ENCODE measurements around the gene NLGN2. TPM values are rescaled to one million over a fixed set of nuclear protein-coding genes. Genes with fewer than 3 reads are reported as not detected.

Gene NLGN2
- total RNA-seq, 4 donors from 2014 or later, result 6.1 to 8.8 (median 8.1) TPM

- TF ChIP-seq CTCF (IDR thresholded peaks at IDR 0.05), result no peak
- no peak for ATAC-seq (ENCODE audit: low FRiP score)
- DNase-seq (ENCODE audit: low spot score), result no peak
Observed at GRCh38 chr17:7467498-7467897, 59.9 kb downstream of the NLGN2 start.

GRCh38 chr17:7468290-7468689, 60.6 kb downstream of the NLGN2 start:
- DNase-seq (ENCODE audit: low spot score) (no peak), ATAC-seq (ENCODE audit: low FRiP score) (no peak)
- no peak for TF ChIP-seq CTCF (IDR thresholded peaks at IDR 0.05)

- no peak for TF ChIP-seq CTCF (IDR thresholded peaks at IDR 0.05)
- DNase-seq (ENCODE audit: low spot score), result no peak
- ATAC-seq (ENCODE audit: low FRiP score), result no peak
Observed at GRCh38 chr17:7468804-7469389, 61.3 kb downstream of the NLGN2 start.

Other genes with a start within 250 kb of the NLGN2 start
- gene ASGR1, start 228.5 kb upstream of the NLGN2 start, total RNA-seq, result 1 to 10 TPM in 3 of 4 donors, under 1 TPM in 1; 0.56 to 2.5 (median 1.4) TPM
- gene DLG4, start 188.0 kb upstream of the NLGN2 start, total RNA-seq, result 10 to 100 TPM in 3 of 4 donors, 1 to 10 TPM in 1; 8.7 to 12.5 (median 11.6) TPM
- 100 to 1,000 TPM; 677 to 996 (median 722) TPM for gene ACADVL, start 187.9 kb upstream of the NLGN2 start, total RNA-seq
- gene DVL2, start 173.3 kb upstream of the NLGN2 start, total RNA-seq, result 10 to 100 TPM; 22.7 to 41.6 (median 23.6) TPM
- gene PHF23, start 168.4 kb upstream of the NLGN2 start, total RNA-seq, result 10 to 100 TPM; 22.1 to 43.8 (median 28.9) TPM
- gene GABARAP, start 165.4 kb upstream of the NLGN2 start, total RNA-seq, result 100 to 1,000 TPM; 316 to 526 (median 376) TPM
- gene CTDNEP1, start 156.1 kb upstream of the NLGN2 start, total RNA-seq, result 10 to 100 TPM; 47.9 to 66.2 (median 61.8) TPM
- 10 to 100 TPM; 25.9 to 34.5 (median 30.1) TPM for gene ELP5, start 155.6 kb upstream of the NLGN2 start, total RNA-seq
- gene CLDN7, start 145.4 kb upstream of the NLGN2 start, total RNA-seq, result 1 to 10 TPM; 3.0 to 9.0 (median 7.4) TPM
- 10 to 100 TPM in 3 of 4 donors, 1 to 10 TPM in 1; 8.9 to 29.2 (median 12.1) TPM for gene SLC2A4, start 126.1 kb upstream of the NLGN2 start, total RNA-seq
- gene YBX2, start 113.2 kb upstream of the NLGN2 start, total RNA-seq, result 1 to 10 TPM in 3 of 4 donors, under 1 TPM in 1; 0.65 to 3.3 (median 1.5) TPM
- gene EIF5A, start 100.2 kb upstream of the NLGN2 start, total RNA-seq, result 100 to 1,000 TPM; 127 to 408 (median 282) TPM
- gene GPS2, start 92.5 kb upstream of the NLGN2 start, total RNA-seq, result 10 to 100 TPM; 49.6 to 91.3 (median 75.9) TPM
- gene NEURL4, start 78.5 kb upstream of the NLGN2 start, total RNA-seq, result 10 to 100 TPM; 10.4 to 16.1 (median 11.5) TPM
- 10 to 100 TPM in 1 of 4 donors, 1 to 10 TPM in 3; 3.3 to 13.1 (median 8.1) TPM for gene ACAP1, start 71.3 kb upstream of the NLGN2 start, total RNA-seq
- gene KCTD11, start 55.7 kb upstream of the NLGN2 start, total RNA-seq, result 1 to 10 TPM; 6.7 to 9.9 (median 8.4) TPM
- gene TMEM95, start 52.7 kb upstream of the NLGN2 start, total RNA-seq, result not detected
- gene TNK1, start 26.8 kb upstream of the NLGN2 start, total RNA-seq, result 10 to 100 TPM in 1 of 4 donors, 1 to 10 TPM in 2, under 1 TPM in 1; 0.95 to 13.5 (median 5.2) TPM
- 10 to 100 TPM; 11.1 to 16.9 (median 16.6) TPM for gene PLSCR3, start 13.3 kb upstream of the NLGN2 start, total RNA-seq
- gene TMEM256, start 3.7 kb upstream of the NLGN2 start, total RNA-seq, result 10 to 100 TPM; 45.8 to 98.2 (median 83.2) TPM
- gene SPEM1, start 12.5 kb downstream of the NLGN2 start, total RNA-seq, result not detected
- gene SPEM2, start 17.8 kb downstream of the NLGN2 start, total RNA-seq, result not detected
- not detected for gene SPEM3, start 21.0 kb downstream of the NLGN2 start, total RNA-seq
- 1 to 10 TPM; 4.7 to 8.4 (median 5.1) TPM for gene TMEM102, start 27.6 kb downstream of the NLGN2 start, total RNA-seq
- 1 to 10 TPM in 3 of 4 donors, under 1 TPM in 1; 0.72 to 1.9 (median 1.7) TPM for gene FGF11, start 31.7 kb downstream of the NLGN2 start, total RNA-seq
- gene CHRNB1, start 37.2 kb downstream of the NLGN2 start, total RNA-seq, result 10 to 100 TPM in 1 of 4 donors, 1 to 10 TPM in 3; 3.0 to 10.9 (median 7.4) TPM
- 10 to 100 TPM; 27.5 to 57.9 (median 38.5) TPM for gene ZBTB4, start 71.8 kb downstream of the NLGN2 start, total RNA-seq
- gene SLC35G6, start 73.6 kb downstream of the NLGN2 start, total RNA-seq, result not detected
- gene POLR2A, start 76.5 kb downstream of the NLGN2 start, total RNA-seq, result 10 to 100 TPM; 57.1 to 99.2 (median 77.1) TPM
- gene TNFSF12, start 141.2 kb downstream of the NLGN2 start, total RNA-seq, result 10 to 100 TPM; 29.2 to 64.5 (median 41.5) TPM
- 10 to 100 TPM; 24.5 to 70.9 (median 48.3) TPM for gene TNFSF13, start 150.9 kb downstream of the NLGN2 start, total RNA-seq
- 10 to 100 TPM; 48.9 to 66.7 (median 59.0) TPM for gene SENP3, start 154.1 kb downstream of the NLGN2 start, total RNA-seq
- 100 to 1,000 TPM in 3 of 4 donors, 10 to 100 TPM in 1; 99.1 to 321 (median 191) TPM for gene CD68, start 171.8 kb downstream of the NLGN2 start, total RNA-seq
- gene MPDU1, start 176.0 kb downstream of the NLGN2 start, total RNA-seq, result 100 to 1,000 TPM in 3 of 4 donors, 10 to 100 TPM in 1; 86.5 to 144 (median 122) TPM
- gene SOX15, start 182.2 kb downstream of the NLGN2 start, total RNA-seq, result under 1 TPM in 3 of 4 donors, not detected in 1; 0.56 to 0.95 (median 0.72) TPM
- gene FXR2, start 207.1 kb downstream of the NLGN2 start, total RNA-seq, result 10 to 100 TPM; 17.8 to 30.3 (median 22.7) TPM
- 10 to 100 TPM; 55.5 to 81.3 (median 66.2) TPM for gene SAT2, start 220.0 kb downstream of the NLGN2 start, total RNA-seq
- gene SHBG, start 222.3 kb downstream of the NLGN2 start, total RNA-seq, result 1 to 10 TPM in 1 of 4 donors, under 1 TPM in 1, not detected in 2; 0.37 to 2.5 TPM
- gene ATP1B2, start 243.1 kb downstream of the NLGN2 start, total RNA-seq, result 1 to 10 TPM in 1 of 4 donors, under 1 TPM in 2, not detected in 1; 0.28 to 1.4 (median 0.48) TPM